K562 treated with DMSO at 1 percent for 48 hours (cell line): ENCODE data around the gene OR1N1. TPM values are rescaled to one million over a fixed set of nuclear protein-coding genes. Genes with fewer than 3 reads are reported as not detected.

Source experiments
- total RNA-seq: library from RNA; unstranded; fragments of 300-600 nt; gene quantifications from 2 replicates; pipeline ENCODE4 v1.2.3, GENCODE V29; 2022; ENCODE audit warnings: low replicate concordance; ENCODE audit errors: extremely low read depth

The OR1N1 gene, protein sequence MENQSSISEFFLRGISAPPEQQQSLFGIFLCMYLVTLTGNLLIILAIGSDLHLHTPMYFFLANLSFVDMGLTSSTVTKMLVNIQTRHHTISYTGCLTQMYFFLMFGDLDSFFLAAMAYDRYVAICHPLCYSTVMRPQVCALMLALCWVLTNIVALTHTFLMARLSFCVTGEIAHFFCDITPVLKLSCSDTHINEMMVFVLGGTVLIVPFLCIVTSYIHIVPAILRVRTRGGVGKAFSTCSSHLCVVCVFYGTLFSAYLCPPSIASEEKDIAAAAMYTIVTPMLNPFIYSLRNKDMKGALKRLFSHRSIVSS
- not detected in 2 replicates for total RNA-seq

DNA sequence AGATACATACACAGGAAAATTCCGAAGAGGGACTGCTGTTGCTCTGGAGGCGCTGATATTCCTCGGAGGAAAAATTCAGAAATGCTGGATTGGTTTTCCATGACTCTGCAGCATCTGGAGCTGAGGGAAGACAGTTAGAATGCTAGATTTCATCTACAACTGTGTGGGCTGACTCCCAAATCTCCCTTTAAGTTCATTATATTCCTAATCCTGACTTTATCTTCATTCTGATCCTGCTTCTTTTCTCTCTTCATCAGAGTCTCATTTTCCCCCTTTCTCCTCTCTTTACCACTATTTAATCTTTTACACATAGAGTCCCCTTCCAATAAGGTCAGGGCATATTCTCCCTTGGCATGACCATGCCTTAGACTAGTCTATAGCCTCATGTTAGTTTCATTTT lies at the start of gene OR1N1:
TSS of gene OR1N1 (minus strand) at position 101 of the 400 bp plus-strand sequence. CDS start at position 101, 0 bp downstream.

DNA sequence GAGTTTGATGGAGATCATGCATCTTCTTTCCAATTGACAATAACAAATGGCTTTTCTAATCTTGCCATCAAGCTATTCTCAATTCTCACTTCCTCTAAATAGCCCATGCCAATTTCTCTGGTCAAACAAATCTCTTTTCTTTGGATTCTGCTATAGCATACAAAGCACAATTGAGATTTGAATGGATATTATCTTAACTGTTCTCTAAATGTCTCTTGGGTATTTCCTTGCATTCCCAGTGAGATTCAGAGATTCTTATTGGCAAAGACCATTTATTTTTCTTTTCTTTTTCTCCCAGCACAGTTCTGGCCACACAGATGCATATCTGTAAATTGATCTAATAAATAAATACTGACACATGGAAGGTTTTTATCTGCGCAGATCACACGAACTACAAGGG lies 25.7 kb upstream of the OR1N1 start, which contains the start of gene OR1N2:
TSS of gene OR1N2 (plus strand) at position 301 of the 400 bp plus-strand sequence. CDS start 100 bp downstream, outside the sequence.

DNA sequence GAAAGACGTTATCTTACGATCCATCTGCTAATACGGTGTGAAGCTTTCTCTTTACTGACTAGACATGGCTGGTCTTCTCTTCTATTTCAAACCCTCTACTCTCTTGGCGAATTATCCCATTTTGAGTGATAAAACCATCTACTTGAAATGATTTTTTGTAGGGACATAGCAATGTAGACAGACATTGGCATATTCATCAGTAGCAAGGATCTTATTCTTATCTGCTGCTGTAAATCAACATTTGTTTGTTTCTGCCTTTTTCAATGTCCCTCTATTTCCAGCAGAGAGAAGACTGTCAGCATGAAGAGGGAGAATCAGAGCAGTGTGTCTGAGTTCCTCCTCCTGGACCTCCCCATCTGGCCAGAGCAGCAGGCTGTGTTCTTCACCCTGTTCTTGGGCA lies 8.3 kb downstream of the OR1N1 start, which contains the start of gene OR1J4:
TSS of gene OR1J4 (plus strand) at position 301 of the 400 bp plus-strand sequence. CDS start at position 301, 0 bp downstream.

DNA sequence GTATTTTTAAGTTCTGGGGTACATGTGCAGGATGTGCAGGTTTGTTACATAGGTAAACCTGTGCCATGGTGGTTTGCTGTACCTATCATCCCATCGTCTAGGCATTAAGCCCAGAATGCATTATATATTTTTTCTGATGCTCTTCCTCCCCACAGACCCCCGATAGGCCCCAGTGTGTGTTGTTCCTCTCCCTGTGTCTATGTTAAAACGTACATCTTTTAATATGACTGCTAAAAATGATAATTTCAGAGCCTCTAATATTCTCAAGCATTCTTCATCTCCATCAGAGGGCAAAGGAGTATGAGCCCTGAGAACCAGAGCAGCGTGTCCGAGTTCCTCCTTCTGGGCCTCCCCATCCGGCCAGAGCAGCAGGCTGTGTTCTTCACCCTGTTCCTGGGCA lies 16.6 kb downstream of the OR1N1 start, which contains the start of gene OR1J2:
TSS of gene OR1J2 (plus strand) at position 301 of the 400 bp plus-strand sequence. CDS start at position 301, 0 bp downstream.

DNA sequence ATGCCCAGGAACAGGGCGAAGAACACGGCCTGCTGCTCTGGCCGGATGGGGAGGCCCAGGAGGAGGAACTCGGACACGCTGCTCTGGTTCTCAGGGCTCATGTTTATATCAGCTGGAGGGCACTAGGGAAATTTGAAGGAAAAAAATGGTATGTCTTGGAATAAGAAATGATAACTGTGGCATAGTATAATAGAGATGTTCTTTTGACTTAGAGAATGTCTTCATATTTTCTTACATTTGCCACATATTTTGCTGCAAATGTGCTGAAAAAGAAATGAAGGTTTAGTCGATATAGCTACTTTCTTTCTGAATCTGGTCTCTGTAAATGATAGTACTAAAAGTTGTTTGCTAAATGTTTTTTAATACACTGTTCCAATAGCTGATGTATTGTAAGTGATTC lies 49.3 kb downstream of the OR1N1 start, which contains the start of gene OR1J1:
TSS of gene OR1J1 (minus strand) at position 101 of the 400 bp plus-strand sequence. CDS start at position 101, 0 bp downstream.

Other genes with a start within 250 kb of the OR1N1 start
- not detected in 2 replicates for gene PTGS1, start 156.3 kb downstream of the OR1N1 start, total RNA-seq
- not detected in 2 replicates for gene OR1J1, start 49.4 kb downstream of the OR1N1 start, total RNA-seq
- not detected in 2 replicates for gene OR1J2, start 16.5 kb downstream of the OR1N1 start, total RNA-seq
- gene OR1J4, start 8.2 kb downstream of the OR1N1 start, total RNA-seq: not detected in 2 replicates
- gene OR1N2, start 25.8 kb upstream of the OR1N1 start, total RNA-seq: not detected in 2 replicates
- not detected in 2 replicates for gene OR1L8, start 56.1 kb upstream of the OR1N1 start, total RNA-seq
- gene OR1Q1, start 87.4 kb upstream of the OR1N1 start, total RNA-seq: not detected in 2 replicates
- not detected in 2 replicates for gene OR1B1, start 130.3 kb upstream of the OR1N1 start, total RNA-seq
- gene OR1L1, start 134.4 kb upstream of the OR1N1 start, total RNA-seq: not detected in 2 replicates
- not detected in 2 replicates for gene OR1L3, start 147.8 kb upstream of the OR1N1 start, total RNA-seq
- not detected in 2 replicates for gene OR1L4, start 196.7 kb upstream of the OR1N1 start, total RNA-seq
- gene OR1L6, start 215.0 kb upstream of the OR1N1 start, total RNA-seq: not detected in 2 replicates